Activated CD4-positive, alpha-beta T cell treated with anti-CD3 and anti-CD28 coated beads for 36 hours (primary cell): ENCODE measurements around the gene TSFM. TPM values are rescaled to one million over a fixed set of nuclear protein-coding genes. Genes with fewer than 3 reads are reported as not detected.

Source experiments
- ATAC-seq: fragments of 200-7000 bp; cut with Tn5 transposase; one replicate; pipeline ENCODE4 v1.10.0; 2021; ENCODE audit warnings: mild to moderate bottlenecking, moderate library complexity
- CTCF ChIA-PET: fragments of 350-600 bp; sonication (Branson Sonifier 250); formaldehyde crosslinking; loops from one replicate; lab custom pipeline; 2021; ENCODE audit warnings: antibody characterized with exemption; lab: Charles Lee
- POLR2A ChIA-PET: fragments of 350-600 bp; sonication (Branson Sonifier 250); formaldehyde crosslinking; loops from one replicate; lab custom pipeline; 2021; ENCODE audit warnings: antibody characterized with exemption, inconsistent platforms; lab: Charles Lee
- DNase-seq: peaks from one replicate; pipeline ENCODE4 v3.0.0-alpha.2; 2020
- H3K27ac Mint-ChIP-seq: one replicate; pipeline ENCODE4 v1.8.0; 2021; ENCODE audit warnings: mixed read lengths
- H3K27me3 Mint-ChIP-seq: one replicate; pipeline ENCODE4 v1.8.0; 2021; ENCODE audit warnings: mixed read lengths
- H3K36me3 Mint-ChIP-seq: one replicate; pipeline ENCODE4 v1.8.0; 2021; ENCODE audit warnings: low read depth, mixed read lengths
- H3K4me1 Mint-ChIP-seq: one replicate; pipeline ENCODE4 v1.8.0; 2021; ENCODE audit warnings: mixed read lengths
- H3K4me3 Mint-ChIP-seq: one replicate; pipeline ENCODE4 v1.8.0; 2021; ENCODE audit warnings: mild to moderate bottlenecking, moderate library complexity, mixed read lengths
- H3K9me3 Mint-ChIP-seq: one replicate; pipeline ENCODE4 v1.8.0; 2021; ENCODE audit warnings: low read depth, mixed read lengths
- intact Hi-C, 2 experiments: fragments of 100-400 bp; cut with DNase I in 1 of 2; cut with micrococcal nuclease in 1 of 2; formaldehyde crosslinking; loops; one replicate each; pipeline versions ENCODE4 v1.14.2 to v1.15.1; 2022 to 2024; cut with DNase I, micrococcal nuclease
- total RNA-seq, 2 experiments: library from RNA; stranded (reverse); gene quantifications; one replicate each; pipeline ENCODE4 v1.2.3, GENCODE V29; 2021

TSFM gene
- total RNA-seq, 2 experiments from 2014 or later = 30.7 to 56.9 TPM

DNA sequence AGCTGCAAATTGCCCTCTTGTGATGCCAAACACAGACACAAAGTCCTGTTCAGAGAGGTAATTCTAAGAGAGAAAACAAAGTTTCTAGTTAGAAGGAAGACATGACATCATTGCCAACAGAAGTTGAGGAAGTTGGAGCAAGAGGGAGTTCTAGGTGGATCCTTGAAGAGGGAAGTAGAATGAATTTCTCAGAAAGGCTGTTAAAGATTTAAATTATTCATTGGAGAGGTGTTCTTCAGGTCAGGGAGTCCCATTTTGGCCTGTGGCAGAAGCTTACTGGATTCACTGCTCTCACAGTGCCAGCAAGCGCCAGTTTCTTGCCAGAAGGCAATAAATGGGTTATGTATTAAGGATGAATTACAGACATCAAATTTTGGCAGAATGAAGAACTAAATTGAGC is 15.3 kb downstream of the TSFM start:
- no peak for DNase-seq
- no peaks in the 10 kb centered on the region for H3K9me3 Mint-ChIP-seq
- CTCF ChIA-PET = interaction anchor here (0.5 to 1.3 kb wide), 4 partner anchors 13 to 46 kb away, joined by 3 to 4 read pairs (median 3); no protein-coding TSS in a partner anchor
- peaks cover 33% of the 10 kb centered on the region for H3K36me3 Mint-ChIP-seq
- H3K4me1 Mint-ChIP-seq = peaks cover 11% of the 10 kb centered on the region
- no peak for ATAC-seq
- H3K4me3 Mint-ChIP-seq = no peak overlapping the region
- H3K27me3 Mint-ChIP-seq = no peaks in the 10 kb centered on the region
- no peak overlapping the region for H3K27ac Mint-ChIP-seq
- intact Hi-C loops = no loop called here
- POLR2A ChIA-PET = no interaction called here

DNA sequence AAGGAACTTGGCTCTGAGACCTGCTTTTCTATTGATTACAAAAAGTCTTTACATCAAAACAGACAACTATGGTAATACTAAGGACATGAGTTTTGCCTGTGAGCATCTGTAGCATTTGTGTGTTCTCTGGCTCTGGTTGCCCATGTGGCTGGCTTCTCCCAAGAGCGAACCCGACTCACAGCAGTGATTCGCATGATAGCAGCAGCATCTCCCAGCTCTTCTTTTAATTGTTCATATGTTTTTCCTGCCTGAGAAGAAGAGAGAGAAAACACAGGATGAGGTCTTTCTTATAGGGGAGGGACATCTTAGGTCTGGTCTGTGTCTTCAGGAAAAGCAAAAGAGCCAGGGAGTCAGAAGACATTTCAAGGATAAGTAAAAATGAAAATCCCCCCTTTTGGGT is 18.4 kb downstream of the TSFM start:
- Mint-ChIP-seq H3K4me1 (no peaks in the 10 kb centered on the region), H3K9me3 (no peaks in the 10 kb centered on the region), H3K4me3 (no peak overlapping the region), H3K27ac (peak overlapping the region; percentile 31), H3K27me3 (no peaks in the 10 kb centered on the region), H3K36me3 (peaks cover 16% of the 10 kb centered on the region)
- ATAC-seq (no peak), DNase-seq (no peak)
- ChIA-PET CTCF (interaction anchor here (1.0 kb wide), 1 partner anchor 15 kb away, joined by 3 read pairs; no protein-coding TSS in a partner anchor), POLR2A (no interaction called here)
- intact Hi-C loops = no loop called here

DNA sequence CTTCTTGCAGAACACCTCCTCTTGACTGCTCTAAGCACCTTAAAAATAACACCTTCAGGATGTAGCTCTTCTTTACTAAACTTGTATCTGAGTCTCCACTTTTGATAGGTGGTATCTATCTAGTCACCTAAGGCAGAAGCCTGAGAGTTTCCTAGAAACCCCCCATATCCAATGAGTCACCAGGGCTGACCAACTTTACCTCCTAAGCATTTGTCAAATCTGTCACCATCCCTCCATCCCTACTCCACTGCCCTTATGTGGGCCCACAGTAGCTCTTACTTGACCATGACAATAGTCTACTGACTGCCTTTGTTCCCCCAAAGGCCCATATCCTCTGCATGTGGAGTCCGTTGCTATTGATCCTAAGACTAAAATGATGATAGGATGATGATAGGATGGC is 20.0 kb downstream of the TSFM start:
- no peaks in the 10 kb centered on the region for H3K4me1 Mint-ChIP-seq
- no peak for DNase-seq
- H3K4me3 Mint-ChIP-seq = no peak overlapping the region
- intact Hi-C loops = loop anchor here (1.0 kb wide), 1 partner anchor 103 kb away; no protein-coding TSS in a partner anchor
- ATAC-seq = no peak
- no peaks in the 10 kb centered on the region for H3K27me3 Mint-ChIP-seq
- CTCF ChIA-PET = interaction anchor here (0.5 to 2.9 kb wide), 23 partner anchors 8 to 119 kb away, joined by 3 to 51 read pairs (median 4); partner anchors contain the start of genes AVIL, CYP27B1 and TSFM
- POLR2A ChIA-PET = no interaction called here
- no peaks in the 10 kb centered on the region for H3K9me3 Mint-ChIP-seq
- peaks cover 7% of the 10 kb centered on the region for H3K36me3 Mint-ChIP-seq
- peak overlapping the region; percentile 48 for H3K27ac Mint-ChIP-seq

DNA sequence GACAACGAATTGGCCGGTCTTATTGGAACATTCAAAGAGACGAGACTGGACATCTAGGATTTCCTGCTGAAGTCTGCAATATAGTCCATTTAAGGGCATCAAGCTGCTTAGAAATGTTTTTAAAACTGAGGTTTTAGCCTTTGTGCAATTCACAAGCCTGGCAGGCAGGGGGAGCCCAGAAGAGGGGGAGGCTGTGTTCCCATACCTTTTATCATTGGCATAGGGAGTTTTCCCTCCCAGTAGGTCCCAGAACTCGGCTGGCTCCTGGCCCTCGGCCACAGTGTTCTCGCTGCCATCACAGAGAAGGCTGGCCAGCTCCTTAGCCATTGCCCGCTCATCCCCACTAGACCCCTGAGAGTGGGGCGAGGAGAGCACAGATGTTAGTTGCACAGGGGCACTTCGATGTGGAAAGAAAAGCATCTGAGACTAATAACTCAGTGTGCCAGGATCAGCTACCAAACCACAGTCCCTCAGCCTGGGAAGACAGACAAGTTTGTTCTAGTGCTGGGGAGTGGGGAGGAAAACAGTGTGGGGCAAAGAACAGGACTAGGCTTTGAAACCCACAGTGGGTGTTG is 20.8 kb downstream of the TSFM start:
- Mint-ChIP-seq H3K36me3 (peaks cover 9% of the 10 kb centered on the region), H3K4me3 (no peak overlapping the region), H3K4me1 (no peaks in the 10 kb centered on the region), H3K27me3 (no peaks in the 10 kb centered on the region), H3K9me3 (no peaks in the 10 kb centered on the region), H3K27ac (no peak overlapping the region)
- intact Hi-C loops = loop anchor here (1.0 kb wide), 1 partner anchor 102 kb away; no protein-coding TSS in a partner anchor
- ATAC-seq (peak; percentile 70), DNase-seq (peak; percentile 60)
- CTCF ChIA-PET = interaction anchor here (0.7 to 2.9 kb wide), 19 partner anchors 9 to 109 kb away, joined by 3 to 51 read pairs (median 4); partner anchors contain the start of genes AVIL and TSFM
- POLR2A ChIA-PET = interaction anchor here (0.7 kb wide), 1 partner anchor 63 kb away, joined by 3 read pairs; no protein-coding TSS in a partner anchor

DNA sequence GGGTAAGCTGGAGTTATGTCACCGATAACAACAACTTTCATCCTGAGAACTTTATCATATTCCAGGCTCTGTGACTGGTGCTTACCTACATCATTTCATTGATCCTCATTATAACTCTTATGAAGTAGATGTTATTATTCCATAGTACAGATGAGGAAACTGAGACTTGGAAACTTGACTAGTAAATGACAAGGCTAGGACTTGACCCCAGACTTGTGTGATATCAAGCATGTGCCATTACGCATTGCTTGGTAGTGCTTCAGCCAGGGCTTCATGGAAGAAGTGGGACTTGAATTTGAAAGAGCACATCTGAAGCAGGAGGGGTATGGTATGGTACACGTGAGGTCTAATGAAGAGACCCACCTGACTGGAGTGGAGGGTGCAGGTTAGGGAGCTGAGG is 24.1 kb downstream of the TSFM start:
- intact Hi-C loops = no loop called here
- Mint-ChIP-seq H3K9me3 (no peaks in the 10 kb centered on the region), H3K4me3 (no peak overlapping the region), H3K36me3 (peaks cover 2% of the 10 kb centered on the region), H3K4me1 (no peaks in the 10 kb centered on the region), H3K27ac (no peak overlapping the region), H3K27me3 (no peaks in the 10 kb centered on the region)
- CTCF ChIA-PET = interaction anchor here (0.6 to 1.9 kb wide), 2 partner anchors 12 to 90 kb away, joined by 4 read pairs; no protein-coding TSS in a partner anchor
- POLR2A ChIA-PET = no interaction called here
- DNase-seq = no peak
- no peak for ATAC-seq

DNA sequence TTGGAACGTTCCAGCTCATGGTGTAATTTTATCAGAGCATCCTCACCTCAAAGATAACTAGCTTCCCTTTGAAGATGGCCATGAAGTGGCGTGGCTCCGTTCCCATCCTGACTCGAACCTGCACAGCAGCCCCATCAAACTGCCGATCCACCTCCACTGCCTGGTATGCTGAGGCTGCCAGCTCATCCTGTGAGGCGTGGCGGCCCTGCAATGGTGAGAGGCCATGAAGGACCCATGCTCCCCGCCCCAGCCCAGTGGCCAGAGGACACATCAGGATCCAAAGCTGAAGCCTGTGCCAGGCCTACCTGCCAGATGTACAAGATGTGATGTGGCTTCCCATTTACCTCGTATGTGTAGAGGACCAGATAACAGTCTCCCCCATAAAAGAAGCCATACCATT is 24.7 kb downstream of the TSFM start:
- no peak for ATAC-seq
- no peak overlapping the region for H3K27ac Mint-ChIP-seq
- no peak for DNase-seq
- no peaks in the 10 kb centered on the region for H3K27me3 Mint-ChIP-seq
- no peak overlapping the region for H3K4me3 Mint-ChIP-seq
- POLR2A ChIA-PET = no interaction called here
- intact Hi-C loops = no loop called here
- H3K4me1 Mint-ChIP-seq = no peaks in the 10 kb centered on the region
- no peaks in the 10 kb centered on the region for H3K9me3 Mint-ChIP-seq
- H3K36me3 Mint-ChIP-seq = peaks cover 2% of the 10 kb centered on the region
- CTCF ChIA-PET = interaction anchor here (1.9 kb wide), 1 partner anchor 13 kb away, joined by 4 read pairs; no protein-coding TSS in a partner anchor

DNA sequence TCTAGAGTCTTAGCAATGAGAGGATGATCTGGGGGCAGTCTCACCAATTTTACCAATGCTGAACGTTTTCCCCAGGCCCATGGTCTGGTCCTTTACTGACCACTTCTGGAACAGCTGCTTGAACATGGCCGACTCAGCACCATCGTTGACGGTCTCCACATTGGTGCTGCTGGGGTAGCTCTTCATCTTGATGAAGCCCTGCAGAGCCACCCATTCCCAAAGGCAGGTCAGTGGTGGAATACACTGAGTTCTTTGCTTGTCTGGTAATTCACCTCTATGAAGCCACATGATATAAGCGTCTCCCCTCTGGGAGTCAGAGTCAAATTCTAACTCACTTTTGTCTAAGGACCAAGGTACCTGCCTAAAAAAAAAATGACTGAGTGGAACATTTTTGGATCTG is 25.8 kb downstream of the TSFM start:
- no peak overlapping the region for H3K4me3 Mint-ChIP-seq
- DNase-seq (no peak), ATAC-seq (no peak)
- no peak overlapping the region for H3K27ac Mint-ChIP-seq
- CTCF ChIA-PET = interaction anchor here (0.7 to 0.9 kb wide), 3 partner anchors 9 to 113 kb away, joined by 3 to 5 read pairs (median 3); no protein-coding TSS in a partner anchor
- H3K27me3 Mint-ChIP-seq = no peaks in the 10 kb centered on the region
- no peaks in the 10 kb centered on the region for H3K4me1 Mint-ChIP-seq
- POLR2A ChIA-PET = no interaction called here
- intact Hi-C loops = no loop called here
- no peaks in the 10 kb centered on the region for H3K9me3 Mint-ChIP-seq
- H3K36me3 Mint-ChIP-seq = peaks cover 2% of the 10 kb centered on the region

DNA sequence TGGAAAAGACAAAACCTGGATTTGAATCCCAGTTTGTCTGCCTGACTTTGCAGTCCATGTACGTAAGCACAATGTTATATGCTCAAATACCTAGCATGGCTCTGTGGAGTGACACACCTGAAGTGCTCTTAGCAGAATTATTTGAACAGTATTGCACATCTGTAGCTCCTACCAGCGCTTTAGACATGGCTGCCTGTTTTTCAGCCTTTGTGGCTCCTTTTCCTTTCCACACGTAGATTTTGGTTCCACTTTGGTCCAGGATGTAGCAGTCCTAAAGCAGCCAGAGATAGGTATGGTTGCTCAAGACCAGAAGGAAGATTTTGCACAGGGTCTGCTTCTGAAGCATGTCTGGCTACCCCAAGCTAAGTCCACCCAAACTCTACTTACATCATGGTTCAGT is 26.8 kb downstream of the TSFM start:
- no peak overlapping the region for H3K4me3 Mint-ChIP-seq
- intact Hi-C loops = no loop called here
- no peak overlapping the region for H3K27ac Mint-ChIP-seq
- ATAC-seq = no peak
- no peaks in the 10 kb centered on the region for H3K27me3 Mint-ChIP-seq
- POLR2A ChIA-PET = no interaction called here
- DNase-seq = no peak
- peaks cover 2% of the 10 kb centered on the region for H3K36me3 Mint-ChIP-seq
- no peaks in the 10 kb centered on the region for H3K9me3 Mint-ChIP-seq
- CTCF ChIA-PET = no interaction called here
- H3K4me1 Mint-ChIP-seq = no peaks in the 10 kb centered on the region

DNA sequence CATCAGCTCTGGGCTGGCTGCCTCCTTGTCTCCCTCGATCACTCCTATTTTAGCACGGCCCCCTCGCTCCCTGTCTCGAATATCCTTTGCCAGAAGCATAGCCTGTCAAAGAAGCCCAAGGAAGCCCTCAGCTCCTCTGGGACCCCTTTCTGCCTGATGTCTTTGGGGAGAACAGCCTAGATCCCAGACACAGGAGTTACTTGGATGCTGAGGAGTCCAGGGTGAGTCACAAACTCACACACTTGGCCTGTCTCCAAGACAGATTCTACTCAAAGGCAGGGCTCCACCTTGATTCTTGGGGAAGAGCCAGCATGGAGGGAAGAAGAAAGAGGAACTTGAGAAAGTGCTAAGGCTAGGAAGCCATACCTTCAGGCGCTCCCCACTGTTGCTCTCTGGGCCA is 27.9 kb downstream of the TSFM start:
- Mint-ChIP-seq H3K4me1 (no peaks in the 10 kb centered on the region), H3K4me3 (no peak overlapping the region), H3K36me3 (peaks cover 2% of the 10 kb centered on the region), H3K27ac (no peak overlapping the region), H3K9me3 (no peaks in the 10 kb centered on the region), H3K27me3 (no peaks in the 10 kb centered on the region)
- CTCF ChIA-PET = interaction anchor here (0.8 to 1.2 kb wide), 3 partner anchors 8 to 32 kb away, joined by 3 read pairs; no protein-coding TSS in a partner anchor
- intact Hi-C loops = no loop called here
- no peak for ATAC-seq
- no peak for DNase-seq
- POLR2A ChIA-PET = no interaction called here

DNA sequence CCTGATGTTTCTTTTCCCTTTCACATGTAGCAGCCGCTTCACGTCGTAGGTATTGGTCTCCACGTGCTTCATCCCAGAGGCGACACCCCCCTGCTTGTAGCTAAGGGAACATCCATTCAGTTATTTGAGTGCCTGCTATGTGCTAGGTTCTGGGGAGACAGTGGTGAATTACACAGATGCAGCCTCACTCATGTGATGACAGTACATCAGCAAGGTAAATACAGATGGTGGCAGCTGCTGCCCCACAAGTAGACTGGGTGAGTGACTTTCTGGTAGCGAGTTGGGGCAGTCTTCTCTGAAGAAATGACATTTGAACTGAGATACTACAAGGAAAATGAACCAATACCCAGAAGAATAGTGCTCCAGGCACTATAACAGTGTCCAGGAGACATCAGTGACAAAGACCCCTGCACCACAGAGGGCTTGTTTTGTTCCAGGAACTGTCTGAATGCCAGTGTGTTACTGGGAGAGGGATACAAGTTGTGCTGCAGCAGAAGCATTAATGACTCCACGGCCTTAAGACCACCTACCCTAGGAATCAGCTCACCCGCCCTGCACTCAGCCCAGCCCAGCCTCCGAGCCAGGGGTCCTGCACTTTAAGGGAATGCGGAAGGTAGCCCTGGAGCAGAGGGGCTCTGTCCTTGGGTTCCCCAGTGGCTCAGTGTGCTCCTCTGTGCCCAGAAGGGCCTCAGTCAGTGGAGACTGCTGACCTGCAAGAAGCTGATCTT is 28.6 kb downstream of the TSFM start:
- ATAC-seq = no peak
- CTCF ChIA-PET = interaction anchor here (1.1 to 1.2 kb wide), 3 partner anchors 8 to 14 kb away, joined by 3 read pairs; no protein-coding TSS in a partner anchor
- intact Hi-C loops = no loop called here

DNA sequence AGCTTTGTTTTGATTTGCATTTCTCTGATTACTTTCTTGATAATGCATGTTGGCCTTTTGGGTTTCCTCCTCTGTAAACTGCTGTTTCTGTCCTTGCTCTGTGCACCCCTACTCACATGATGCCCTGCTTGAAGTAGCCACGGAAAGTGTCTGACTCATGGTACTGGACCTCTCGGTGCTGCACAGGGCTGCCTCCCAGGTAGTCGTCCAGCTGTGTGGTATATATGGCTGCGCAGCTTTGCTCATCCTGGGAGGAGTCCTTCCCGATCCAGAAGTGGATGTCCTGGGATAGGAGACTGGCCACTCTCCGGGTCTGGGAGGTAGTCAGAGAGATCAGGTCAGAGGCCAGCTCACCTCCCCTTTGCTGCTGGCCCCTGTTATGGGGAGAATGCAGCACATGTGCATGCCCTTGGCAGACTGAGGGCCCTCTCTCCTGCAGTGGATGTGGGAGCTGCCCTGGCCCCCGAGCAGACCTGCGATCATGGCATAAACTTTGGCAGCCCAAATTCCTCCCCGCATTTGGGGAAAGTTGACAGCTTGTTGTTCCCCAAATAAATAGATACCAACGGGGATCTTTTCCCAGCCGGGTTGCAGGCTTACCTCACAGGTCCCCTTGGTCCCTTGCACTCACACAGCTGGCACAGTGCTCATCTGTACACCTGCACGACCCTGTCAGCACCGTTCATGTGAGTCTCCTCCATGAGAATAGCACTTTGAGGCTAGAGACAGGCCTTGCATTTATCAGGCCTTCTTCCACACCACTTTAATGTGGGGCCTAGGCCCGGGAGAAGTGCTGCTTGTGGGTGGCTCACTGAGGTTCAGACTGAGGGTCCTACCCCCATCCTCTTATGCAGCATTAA is 30.8 kb downstream of the TSFM start:
- Mint-ChIP-seq H3K36me3 (no peaks in the 10 kb centered on the region), H3K27ac (no peak overlapping the region), H3K27me3 (no peaks in the 10 kb centered on the region), H3K9me3 (no peaks in the 10 kb centered on the region), H3K4me1 (no peaks in the 10 kb centered on the region), H3K4me3 (no peak overlapping the region)
- intact Hi-C loops = no loop called here
- POLR2A ChIA-PET = no interaction called here
- ATAC-seq (no peak), DNase-seq (no peak)
- CTCF ChIA-PET = interaction anchor here (0.9 kb wide), 1 partner anchor 10 kb away, joined by 3 read pairs; no protein-coding TSS in a partner anchor

More for the DNA sequence above, 28.6 kb downstream of the TSFM start:
- no peak overlapping the region for H3K4me3 Mint-ChIP-seq
- H3K9me3 Mint-ChIP-seq = no peaks in the 10 kb centered on the region
- no peaks in the 10 kb centered on the region for H3K27me3 Mint-ChIP-seq
- no peak for DNase-seq
- peaks cover 2% of the 10 kb centered on the region for H3K36me3 Mint-ChIP-seq
- H3K4me1 Mint-ChIP-seq = no peaks in the 10 kb centered on the region
- H3K27ac Mint-ChIP-seq = no peak overlapping the region
- POLR2A ChIA-PET = no interaction called here
